ENCODE measurements around the gene HOXB5. TPM values are rescaled to one million over a fixed set of nuclear protein-coding genes. Genes with fewer than 3 reads are reported as not detected.

HOXB5 gene
- total RNA-seq, 1 donor from 2014 or later = 2.1 TPM

- peaks cover 77% of the 10 kb centered on the region for H3K27me3 Mint-ChIP-seq
- DNase-seq (ENCODE audit: low spot score, unreplicated experiment) = no peak
- H3K4me3 Mint-ChIP-seq (ENCODE audit: low read depth) = no peak overlapping the region
- peaks cover 65% of the 10 kb centered on the region for H3K4me1 Mint-ChIP-seq (ENCODE audit: low read depth)
- TF ChIP-seq CTCF (IDR thresholded peaks at IDR 0.05; ENCODE audit: unreplicated experiment) = no peak
- peak overlapping the region; percentile 92 for H3K27ac Mint-ChIP-seq
- no peaks in the 10 kb centered on the region for H3K36me3 Mint-ChIP-seq (ENCODE audit: insufficient read depth)
- no peaks in the 10 kb centered on the region for H3K9me3 Mint-ChIP-seq (ENCODE audit: low read depth)
Measured at GRCh38 chr17:48559840-48560817, 33.5 kb downstream of the HOXB5 start.

GRCh38 chr17:48559122-48559839 lies 34.3 kb downstream of the HOXB5 start:
- H3K4me3 Mint-ChIP-seq (ENCODE audit: low read depth) = no peak overlapping the region
- DNase-seq (ENCODE audit: low spot score, unreplicated experiment) = no peak
- no peak for TF ChIP-seq CTCF (IDR thresholded peaks at IDR 0.05; ENCODE audit: unreplicated experiment)
- no peak overlapping the region for H3K27ac Mint-ChIP-seq
- peaks cover 68% of the 10 kb centered on the region for H3K4me1 Mint-ChIP-seq (ENCODE audit: low read depth)
- peaks cover 84% of the 10 kb centered on the region for H3K27me3 Mint-ChIP-seq
- no peaks in the 10 kb centered on the region for H3K36me3 Mint-ChIP-seq (ENCODE audit: insufficient read depth)
- no peaks in the 10 kb centered on the region for H3K9me3 Mint-ChIP-seq (ENCODE audit: low read depth)

- Mint-ChIP-seq H3K36me3 (ENCODE audit: insufficient read depth) (no peaks in the 10 kb centered on the region), H3K9me3 (ENCODE audit: low read depth) (no peaks in the 10 kb centered on the region), H3K27me3 (peaks cover 88% of the 10 kb centered on the region), H3K4me3 (ENCODE audit: low read depth) (peak overlapping the region; percentile 38), H3K4me1 (ENCODE audit: low read depth) (peaks cover 69% of the 10 kb centered on the region), H3K27ac (no peak overlapping the region)
- TF ChIP-seq CTCF (IDR thresholded peaks at IDR 0.05; ENCODE audit: unreplicated experiment) = no peak
- no peak for DNase-seq (ENCODE audit: low spot score, unreplicated experiment)
Measured at GRCh38 chr17:48558831-48559121, 34.8 kb downstream of the HOXB5 start.

- peak overlapping the region; percentile 63 for H3K27ac Mint-ChIP-seq
- H3K4me3 Mint-ChIP-seq (ENCODE audit: low read depth) = peak overlapping the region; percentile 38
- no peak for TF ChIP-seq CTCF (IDR thresholded peaks at IDR 0.05; ENCODE audit: unreplicated experiment)
- DNase-seq (ENCODE audit: low spot score, unreplicated experiment) = no peak
- H3K4me1 Mint-ChIP-seq (ENCODE audit: low read depth) = peaks cover 67% of the 10 kb centered on the region
- H3K36me3 Mint-ChIP-seq (ENCODE audit: insufficient read depth) = no peaks in the 10 kb centered on the region
- H3K27me3 Mint-ChIP-seq = peaks cover 88% of the 10 kb centered on the region
- H3K9me3 Mint-ChIP-seq (ENCODE audit: low read depth) = no peaks in the 10 kb centered on the region
Measured at GRCh38 chr17:48558057-48558830, 35.3 kb downstream of the HOXB5 start.

All from progenitor cell of endocrine pancreas (in vitro differentiated cells).